Mononuclear cell (primary cell): ENCODE results near the gene PCDHB3. TPM values are rescaled to one million over a fixed set of nuclear protein-coding genes. Genes with fewer than 3 reads are reported as not detected.
"Not testable (repeated sequence)": the region's sequence is repeated elsewhere in the genome, so short reads cannot be mapped to it uniquely, and the experiment has no call there.

Experiments
- H3K27me3 ChIP-seq: 2 replicates; pipeline ENCODE4 v1.6.0; 2011; ENCODE audit warnings: low read length, control low read depth; ENCODE audit not compliant: insufficient read depth
- H3K4me1 ChIP-seq: 2 replicates; pipeline ENCODE4 v1.5.1; 2011; ENCODE audit warnings: mild to moderate bottlenecking, low read length, control low read depth; ENCODE audit not compliant: insufficient read depth
- H3K4me3 ChIP-seq: 2 replicates; pipeline ENCODE4 v1.5.1; 2011; ENCODE audit warnings: mild to moderate bottlenecking, low read length, moderate library complexity
- H3K9me3 ChIP-seq: 2 replicates; pipeline ENCODE4 v1.5.1; 2011; ENCODE audit warnings: low read depth, mild to moderate bottlenecking, control low read depth, low read length
- total RNA-seq: library from RNA; depleted of rRNA; stranded (reverse); fragments of >200 nt; gene quantifications from one replicate; pipeline ENCODE4 v1.2.3, GENCODE V29; 2012

Gene PCDHB3
- total RNA-seq, 1 donor, result under 0.01 TPM

DNA sequence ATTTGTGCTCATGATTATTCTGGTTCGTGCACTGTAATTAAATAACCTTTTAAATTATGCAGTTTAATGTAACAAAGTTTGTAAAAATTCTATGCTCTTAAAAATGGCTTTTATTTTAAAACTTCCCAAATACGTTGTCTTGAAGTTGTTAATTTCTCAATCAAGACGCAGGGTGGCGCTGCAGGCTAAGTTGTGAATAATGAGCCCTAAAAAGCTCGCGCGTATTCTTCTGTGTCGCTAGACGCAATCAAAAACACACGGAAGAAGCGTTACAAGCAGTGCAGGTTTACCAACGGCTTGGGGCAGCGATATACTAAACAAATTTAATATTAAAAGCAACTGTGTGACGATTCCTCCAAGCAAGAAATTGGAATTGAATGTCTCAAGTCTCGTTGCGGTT is 21.3 kb downstream of the PCDHB3 start, which contains the start of gene PCDHB4:
Gene PCDHB4, plus strand, starts transcription at position 256 of the 400 bp plus-strand sequence. CDS start 181 bp downstream, outside the sequence.
- no peak within 1 kb of the TSS for H3K4me3 ChIP-seq

DNA sequence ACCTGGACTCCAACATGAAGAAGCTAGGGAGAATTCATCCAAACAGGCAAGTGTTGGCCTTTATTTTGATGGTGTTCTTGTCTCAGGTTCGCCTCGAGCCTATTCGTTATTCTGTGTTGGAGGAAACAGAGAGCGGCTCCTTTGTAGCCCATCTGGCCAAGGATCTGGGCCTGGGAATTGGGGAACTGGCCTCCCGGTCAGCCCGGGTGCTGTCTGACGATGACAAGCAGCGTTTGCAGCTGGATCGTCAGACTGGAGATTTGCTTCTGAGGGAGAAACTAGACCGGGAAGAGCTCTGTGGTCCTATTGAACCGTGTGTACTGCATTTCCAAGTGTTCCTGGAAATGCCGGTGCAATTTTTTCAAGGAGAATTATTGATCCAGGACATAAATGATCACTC is 21.7 kb downstream of the PCDHB3 start:
- Histone ChIP-seq H3K9me3 (no peaks in the 10 kb centered on the region), H3K27me3 (peaks cover 15% of the 10 kb centered on the region), H3K4me3 (no peak overlapping the region), H3K4me1 (no peaks in the 10 kb centered on the region)

More for the DNA sequence above, 21.3 kb downstream of the PCDHB3 start, which contains the start of gene PCDHB4:
- Histone ChIP-seq H3K9me3 (peaks cover 3% of the 10 kb centered on the region), H3K4me1 (no peaks in the 10 kb centered on the region), H3K27me3 (peaks cover 15% of the 10 kb centered on the region)

DNA sequence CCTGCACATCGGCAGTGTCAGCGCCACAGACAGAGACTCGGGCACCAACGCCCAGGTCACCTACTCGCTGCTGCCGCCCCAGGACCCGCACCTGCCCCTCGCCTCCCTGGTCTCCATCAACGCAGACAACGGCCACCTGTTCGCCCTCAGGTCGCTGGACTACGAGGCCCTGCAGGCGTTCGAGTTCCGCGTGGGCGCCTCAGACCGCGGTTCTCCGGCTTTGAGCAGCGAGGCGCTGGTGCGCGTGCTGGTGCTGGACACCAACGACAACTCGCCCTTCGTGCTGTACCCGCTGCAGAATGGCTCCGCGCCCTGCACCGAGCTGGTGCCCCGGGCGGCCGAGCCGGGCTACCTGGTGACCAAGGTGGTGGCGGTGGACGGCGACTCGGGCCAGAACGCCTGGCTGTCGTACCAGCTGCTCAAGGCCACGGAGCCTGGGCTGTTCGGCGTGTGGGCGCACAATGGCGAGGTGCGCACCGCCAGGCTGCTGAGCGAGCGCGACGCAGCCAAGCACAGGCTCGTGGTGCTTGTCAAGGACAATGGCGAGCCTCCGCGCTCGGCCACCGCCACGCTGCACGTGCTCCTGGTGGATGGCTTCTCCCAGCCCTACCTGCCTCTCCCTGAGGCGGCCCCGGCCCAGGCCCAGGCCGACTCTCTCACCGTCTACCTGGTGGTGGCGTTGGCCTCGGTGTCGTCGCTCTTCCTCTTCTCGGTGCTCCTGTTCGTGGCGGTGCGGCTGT is 23.3 kb downstream of the PCDHB3 start:
- not testable (repeated sequence) for H3K4me3 ChIP-seq, H3K9me3 ChIP-seq, H3K4me1 ChIP-seq
- H3K27me3 ChIP-seq, result peaks cover 15% of the 10 kb centered on the region

DNA sequence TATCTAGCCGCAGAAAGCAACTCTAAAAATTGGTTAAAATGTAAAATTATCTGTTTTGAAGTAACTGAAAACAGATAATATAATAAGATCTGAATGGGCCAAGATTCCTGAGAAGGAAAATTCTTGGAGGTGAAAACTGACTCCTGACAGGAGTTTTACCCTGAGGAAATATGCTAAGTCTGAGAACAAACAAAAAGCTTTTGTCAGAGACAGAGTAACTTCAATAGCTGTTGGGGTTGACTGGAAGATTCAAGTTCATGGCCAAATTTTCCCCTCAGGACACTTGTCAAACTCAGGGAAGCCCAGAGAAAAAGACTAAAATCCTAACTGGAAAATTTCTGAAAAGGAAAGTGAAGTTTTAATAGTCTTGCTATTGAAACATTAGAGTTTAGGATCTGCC is 27.0 kb downstream of the PCDHB3 start:
- no peaks in the 10 kb centered on the region for H3K9me3 ChIP-seq
- H3K27me3 ChIP-seq, result peaks cover 12% of the 10 kb centered on the region
- H3K4me1 ChIP-seq, result no peaks in the 10 kb centered on the region
- no peak overlapping the region for H3K4me3 ChIP-seq

DNA sequence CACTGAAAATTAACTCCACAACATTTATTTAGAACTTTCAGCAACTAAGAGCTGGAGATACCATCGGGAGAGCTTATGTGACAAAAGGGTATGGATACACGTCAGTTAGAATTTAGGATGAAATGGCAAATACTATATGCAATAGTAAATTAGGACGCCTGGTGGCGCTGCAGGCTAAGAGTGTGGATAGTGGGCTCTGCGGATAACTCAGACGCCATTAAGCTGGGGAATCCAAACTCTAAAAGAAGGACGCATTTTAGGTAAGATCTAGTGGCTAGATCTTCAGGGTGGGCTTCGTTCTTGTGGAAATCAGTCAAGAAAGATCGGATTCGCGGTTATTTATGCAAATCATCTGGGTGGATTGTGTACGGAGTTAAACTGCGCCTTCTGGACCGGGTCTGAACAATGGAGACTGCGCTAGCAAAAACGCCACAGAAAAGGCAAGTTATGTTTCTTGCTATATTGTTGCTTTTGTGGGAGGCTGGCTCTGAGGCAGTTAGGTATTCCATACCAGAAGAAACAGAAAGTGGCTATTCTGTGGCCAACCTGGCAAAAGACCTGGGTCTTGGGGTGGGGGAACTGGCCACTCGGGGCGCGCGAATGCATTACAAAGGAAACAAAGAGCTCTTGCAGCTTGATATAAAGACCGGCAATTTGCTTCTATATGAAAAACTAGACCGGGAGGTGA is 34.9 kb downstream of the PCDHB3 start, which contains the start of gene PCDHB5:
Gene PCDHB5, plus strand, starts transcription at position 177 of the 688 bp plus-strand sequence. Its CDS starts 229 bp downstream, at position 406.
- H3K27me3 ChIP-seq, result peaks cover 12% of the 10 kb centered on the region
- H3K4me3 ChIP-seq, result no peak within 1 kb of the TSS
- H3K4me1 ChIP-seq, result no peaks in the 10 kb centered on the region
- H3K9me3 ChIP-seq, result peaks cover 16% of the 10 kb centered on the region

DNA sequence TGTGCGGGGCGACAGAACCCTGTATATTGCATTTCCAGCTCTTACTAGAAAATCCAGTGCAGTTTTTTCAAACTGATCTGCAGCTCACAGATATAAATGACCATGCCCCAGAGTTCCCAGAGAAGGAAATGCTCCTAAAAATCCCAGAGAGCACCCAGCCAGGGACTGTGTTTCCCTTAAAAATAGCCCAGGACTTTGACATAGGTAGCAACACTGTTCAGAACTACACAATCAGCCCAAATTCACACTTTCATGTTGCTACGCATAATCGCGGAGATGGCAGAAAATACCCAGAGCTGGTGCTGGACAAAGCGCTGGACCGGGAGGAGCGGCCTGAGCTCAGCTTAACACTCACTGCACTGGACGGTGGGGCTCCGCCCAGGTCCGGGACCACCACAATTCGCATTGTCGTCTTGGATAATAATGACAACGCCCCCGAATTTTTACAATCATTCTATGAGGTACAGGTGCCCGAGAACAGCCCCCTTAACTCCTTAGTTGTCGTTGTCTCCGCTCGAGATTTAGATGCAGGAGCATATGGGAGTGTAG is 35.5 kb downstream of the PCDHB3 start:
- Histone ChIP-seq H3K27me3 (peaks cover 10% of the 10 kb centered on the region), H3K4me3 (no peak overlapping the region), H3K4me1 (no peaks in the 10 kb centered on the region), H3K9me3 (peaks cover 16% of the 10 kb centered on the region)

DNA sequence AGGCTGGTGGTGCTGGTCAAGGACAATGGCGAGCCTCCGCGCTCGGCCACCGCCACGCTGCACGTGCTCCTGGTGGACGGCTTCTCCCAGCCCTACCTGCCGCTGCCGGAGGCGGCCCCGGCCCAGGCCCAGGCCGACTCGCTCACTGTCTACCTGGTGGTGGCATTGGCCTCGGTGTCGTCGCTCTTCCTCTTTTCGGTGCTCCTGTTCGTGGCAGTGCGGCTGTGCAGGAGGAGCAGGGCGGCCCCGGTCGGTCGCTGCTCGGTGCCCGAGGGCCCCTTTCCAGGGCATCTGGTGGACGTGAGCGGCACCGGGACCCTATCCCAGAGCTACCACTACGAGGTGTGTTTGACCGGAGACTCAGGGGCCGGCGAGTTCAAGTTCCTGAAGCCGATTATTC is 37.1 kb downstream of the PCDHB3 start:
- H3K9me3 ChIP-seq, result peaks cover 16% of the 10 kb centered on the region
- not testable (repeated sequence) for H3K4me1 ChIP-seq, H3K4me3 ChIP-seq

DNA sequence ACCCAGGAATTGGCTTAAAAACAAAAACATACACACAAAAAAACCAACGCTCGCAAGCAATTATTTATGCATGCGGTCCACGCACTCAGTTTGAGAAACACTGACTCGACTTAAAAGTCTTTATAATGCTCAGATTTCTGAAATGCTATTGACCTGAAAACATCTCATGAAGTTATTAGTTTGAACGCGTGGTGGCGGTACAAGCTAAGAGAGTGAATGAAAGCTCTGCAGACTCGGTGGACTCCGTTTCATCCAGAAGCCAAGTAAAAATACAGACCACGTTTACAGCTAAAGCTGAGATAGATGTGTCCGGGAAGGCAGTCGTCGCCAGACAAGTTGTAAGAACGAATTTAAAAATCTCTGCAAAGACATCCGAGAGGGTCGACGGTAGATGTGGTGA is 49.5 kb downstream of the PCDHB3 start, which contains the start of gene PCDHB6:
Gene PCDHB6, plus strand, starts transcription at position 246 of the 400 bp plus-strand sequence. CDS start 201 bp downstream, outside the sequence.
- H3K4me3 ChIP-seq, result no peak within 1 kb of the TSS
- H3K4me1 ChIP-seq, result no peaks in the 10 kb centered on the region
- H3K27me3 ChIP-seq, result peaks cover 12% of the 10 kb centered on the region
- H3K9me3 ChIP-seq, result no peaks in the 10 kb centered on the region

More for the DNA sequence above, 37.1 kb downstream of the PCDHB3 start:
- not testable (repeated sequence) for H3K27me3 ChIP-seq

DNA sequence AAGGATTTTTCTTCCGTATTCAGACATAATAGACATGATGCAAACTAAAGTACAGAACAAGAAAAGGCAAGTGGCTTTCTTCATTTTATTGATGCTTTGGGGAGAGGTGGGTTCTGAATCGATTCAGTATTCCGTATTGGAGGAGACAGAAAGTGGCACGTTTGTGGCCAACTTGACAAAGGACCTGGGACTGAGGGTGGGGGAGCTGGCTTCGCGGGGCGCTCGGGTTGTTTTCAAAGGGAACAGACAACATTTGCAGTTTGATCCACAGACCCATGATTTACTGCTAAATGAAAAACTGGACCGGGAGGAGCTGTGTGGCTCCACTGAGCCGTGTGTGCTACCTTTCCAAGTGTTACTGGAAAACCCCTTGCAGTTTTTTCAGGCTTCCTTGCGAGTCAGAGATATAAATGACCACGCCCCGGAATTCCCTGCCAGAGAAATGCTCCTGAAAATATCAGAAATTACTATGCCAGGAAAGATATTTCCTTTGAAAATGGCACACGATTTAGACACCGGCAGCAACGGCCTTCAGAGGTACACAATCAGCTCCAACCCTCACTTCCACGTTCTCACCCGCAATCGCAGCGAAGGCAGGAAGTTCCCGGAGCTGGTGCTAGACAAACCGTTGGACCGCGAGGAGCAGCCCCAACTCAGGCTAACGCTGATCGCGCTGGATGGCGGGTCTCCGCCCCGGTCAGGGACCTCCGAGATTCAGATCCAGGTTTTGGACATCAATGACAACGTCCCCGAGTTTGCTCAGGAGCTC is 50.1 kb downstream of the PCDHB3 start:
- Histone ChIP-seq H3K27me3 (peaks cover 12% of the 10 kb centered on the region), H3K9me3 (no peaks in the 10 kb centered on the region), H3K4me1 (no peaks in the 10 kb centered on the region), H3K4me3 (no peak overlapping the region)

DNA sequence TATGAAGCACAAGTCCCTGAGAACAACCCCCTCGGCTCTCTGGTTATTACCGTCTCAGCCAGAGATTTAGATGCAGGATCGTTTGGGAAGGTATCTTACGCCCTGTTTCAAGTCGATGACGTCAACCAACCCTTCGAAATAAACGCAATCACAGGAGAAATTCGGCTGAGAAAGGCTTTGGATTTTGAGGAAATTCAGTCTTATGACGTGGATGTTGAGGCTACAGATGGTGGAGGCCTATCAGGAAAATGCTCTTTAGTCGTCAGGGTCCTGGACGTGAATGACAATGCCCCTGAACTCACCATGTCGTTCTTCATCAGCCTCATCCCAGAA is 50.7 kb downstream of the PCDHB3 start:
- Histone ChIP-seq H3K4me1 (no peaks in the 10 kb centered on the region), H3K4me3 (no peak overlapping the region), H3K9me3 (no peaks in the 10 kb centered on the region), H3K27me3 (peaks cover 12% of the 10 kb centered on the region)

DNA sequence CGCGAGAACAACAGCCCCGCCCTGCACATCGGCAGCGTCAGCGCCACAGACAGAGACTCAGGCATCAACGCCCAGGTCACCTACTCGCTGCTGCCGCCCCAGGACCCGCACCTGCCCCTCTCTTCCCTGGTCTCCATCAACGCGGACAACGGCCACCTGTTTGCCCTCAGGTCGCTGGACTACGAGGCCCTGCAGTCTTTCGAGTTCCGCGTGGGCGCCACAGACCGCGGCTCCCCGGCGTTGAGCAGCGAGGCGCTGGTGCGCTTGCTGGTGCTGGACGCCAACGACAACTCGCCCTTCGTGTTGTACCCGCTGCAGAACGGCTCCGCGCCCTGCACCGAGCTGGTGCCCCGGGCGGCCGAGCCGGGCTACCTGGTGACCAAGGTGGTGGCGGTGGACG is 51.4 kb downstream of the PCDHB3 start:
- not testable (repeated sequence) for H3K9me3 ChIP-seq, H3K4me3 ChIP-seq, H3K4me1 ChIP-seq
- H3K27me3 ChIP-seq, result peaks cover 17% of the 10 kb centered on the region

DNA sequence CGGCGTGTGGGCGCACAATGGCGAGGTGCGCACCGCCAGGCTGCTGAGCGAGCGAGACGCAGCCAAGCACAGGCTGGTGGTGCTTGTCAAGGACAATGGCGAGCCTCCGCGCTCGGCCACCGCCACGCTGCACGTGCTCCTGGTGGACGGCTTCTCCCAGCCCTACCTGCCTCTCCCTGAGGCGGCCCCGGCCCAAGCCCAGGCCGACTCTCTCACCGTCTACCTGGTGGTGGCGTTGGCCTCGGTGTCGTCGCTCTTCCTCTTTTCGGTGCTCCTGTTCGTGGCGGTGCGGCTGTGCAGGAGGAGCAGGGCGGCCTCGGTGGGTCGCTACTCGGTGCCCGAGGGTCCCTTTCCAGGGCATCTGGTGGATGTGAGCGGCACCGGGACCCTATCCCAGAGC is 51.8 kb downstream of the PCDHB3 start:
- H3K27me3 ChIP-seq, result peaks cover 20% of the 10 kb centered on the region
- H3K9me3 ChIP-seq, H3K4me1 ChIP-seq, H3K4me3 ChIP-seq: not testable (repeated sequence)
